HepG2 (cell line): Measurements from ENCODE around the gene AUP1. TPM values are rescaled to one million over a fixed set of nuclear protein-coding genes. Genes with fewer than 3 reads are reported as not detected.
A peak's percentile ranks its signal among the peaks of the same experiment; 100 is the strongest.

Experiments
- ARHGAP35 ChIP-seq: sonication (generic); formaldehyde crosslinking; IDR thresholded peaks from 2 replicates; pipeline ENCODE4 v1.9.0; 2022; ENCODE audit warnings: mild to moderate bottlenecking, inconsistent platforms, moderate library complexity, missing genetic modification reagents, borderline replicate concordance
- NR3C1 ChIP-seq: sonication (generic); formaldehyde crosslinking; IDR thresholded peaks from 2 replicates; pipeline ENCODE4 v1.4.0; 2020; ENCODE audit warnings: missing genetic modification reagents
- NRL ChIP-seq: sonication (generic); formaldehyde crosslinking; IDR thresholded peaks from 2 replicates; pipeline ENCODE4 v1.5.0; 2020; ENCODE audit warnings: missing genetic modification reagents, mild to moderate bottlenecking, moderate library complexity, borderline replicate concordance
- SALL1 ChIP-seq: sonication (generic); formaldehyde crosslinking; IDR thresholded peaks from 2 replicates; pipeline ENCODE4 v1.8.0; 2022; ENCODE audit warnings: mild to moderate bottlenecking, missing genetic modification reagents
- SP1 ChIP-seq, 2 experiments: fragments of 450-650 bp in 1 of 2; sonication (generic) in 1 of 2; formaldehyde crosslinking in 1 of 2; IDR thresholded peaks; 2 replicates each; pipeline versions ENCODE4 v1.4.0 to v1.6.1; 2016 to 2020; ENCODE audit warnings: missing genetic modification reagents in 1 of 2
- ZBTB3 ChIP-seq: sonication (generic); formaldehyde crosslinking; IDR thresholded peaks from 2 replicates; pipeline ENCODE4 v1.4.0; 2020; ENCODE audit warnings: low read depth, mild to moderate bottlenecking, moderate library complexity, missing genetic modification reagents, borderline replicate concordance
- ZNF30 ChIP-seq: sonication (generic); formaldehyde crosslinking; IDR thresholded peaks from 2 replicates; pipeline ENCODE4 v1.5.0; 2020; ENCODE audit warnings: mild to moderate bottlenecking, missing genetic modification reagents
- polyA plus RNA-seq, 8 experiments: library from polyadenylated mRNA; depleted of rRNA in 3 of 8; stranded (reverse) in 7 of 8; unstranded in 1 of 8; fragments of >200 nt; fragmentation: Illumina TruSeq in 4 of 8; extraction: Trizol in 4 of 8; gene quantifications; 2 replicates each; pipeline versions ENCODE4 v1.2.1 to v1.2.3, GENCODE V29; 2011 to 2016; ENCODE audit warnings: low read depth in 4 of 8, missing spikeins in 1 of 8, mixed read lengths in 1 of 8; ENCODE audit not compliant: insufficient read depth in 1 of 8
- total RNA-seq, 5 experiments: library from RNA; depleted of rRNA; stranded (reverse); fragments of >200 nt; fragmentation: Illumina TruSeq; extraction: Trizol; gene quantifications; 2 replicates each; pipeline ENCODE4 v1.2.3, GENCODE V29; 2016; ENCODE audit warnings: low read depth in 1 of 5
- TF ChIP-seq, protein P1 (sequence below): sonication (generic); formaldehyde crosslinking; IDR thresholded peaks from 2 replicates; pipeline ENCODE4 v1.4.0; 2020; ENCODE audit warnings: missing genetic modification reagents
- TF ChIP-seq, protein P2 (sequence below): sonication (generic); formaldehyde crosslinking; IDR thresholded peaks from 2 replicates; pipeline ENCODE4 v1.5.0; 2020; ENCODE audit warnings: missing genetic modification reagents
- TF ChIP-seq, protein P3 (sequence below): sonication (generic); formaldehyde crosslinking; IDR thresholded peaks from 2 replicates; pipeline ENCODE4 v1.5.0; 2020; ENCODE audit warnings: mild to moderate bottlenecking, missing genetic modification reagents, borderline replicate concordance
- TF ChIP-seq, protein P4 (sequence below): sonication (generic); formaldehyde crosslinking; IDR thresholded peaks from 2 replicates; pipeline ENCODE4 v1.4.0; 2020; ENCODE audit warnings: missing genetic modification reagents, mild to moderate bottlenecking, borderline replicate concordance
- TF ChIP-seq, protein P5 (sequence below): sonication (generic); formaldehyde crosslinking; IDR thresholded peaks from 2 replicates; pipeline ENCODE4 v1.5.0; 2020; ENCODE audit warnings: missing genetic modification reagents
- TF ChIP-seq, protein P6 (sequence below): sonication (generic); formaldehyde crosslinking; IDR thresholded peaks from 2 replicates; pipeline ENCODE4 v1.8.1; 2023; ENCODE audit warnings: mild to moderate bottlenecking, missing genetic modification reagents

The AUP1 gene
- total and polyA plus RNA-seq, 2 of the 13 experiments (the other 11 are each of a cell fraction or from before 2014, with no cell fraction given): 174 to 267 TPM

DNA sequence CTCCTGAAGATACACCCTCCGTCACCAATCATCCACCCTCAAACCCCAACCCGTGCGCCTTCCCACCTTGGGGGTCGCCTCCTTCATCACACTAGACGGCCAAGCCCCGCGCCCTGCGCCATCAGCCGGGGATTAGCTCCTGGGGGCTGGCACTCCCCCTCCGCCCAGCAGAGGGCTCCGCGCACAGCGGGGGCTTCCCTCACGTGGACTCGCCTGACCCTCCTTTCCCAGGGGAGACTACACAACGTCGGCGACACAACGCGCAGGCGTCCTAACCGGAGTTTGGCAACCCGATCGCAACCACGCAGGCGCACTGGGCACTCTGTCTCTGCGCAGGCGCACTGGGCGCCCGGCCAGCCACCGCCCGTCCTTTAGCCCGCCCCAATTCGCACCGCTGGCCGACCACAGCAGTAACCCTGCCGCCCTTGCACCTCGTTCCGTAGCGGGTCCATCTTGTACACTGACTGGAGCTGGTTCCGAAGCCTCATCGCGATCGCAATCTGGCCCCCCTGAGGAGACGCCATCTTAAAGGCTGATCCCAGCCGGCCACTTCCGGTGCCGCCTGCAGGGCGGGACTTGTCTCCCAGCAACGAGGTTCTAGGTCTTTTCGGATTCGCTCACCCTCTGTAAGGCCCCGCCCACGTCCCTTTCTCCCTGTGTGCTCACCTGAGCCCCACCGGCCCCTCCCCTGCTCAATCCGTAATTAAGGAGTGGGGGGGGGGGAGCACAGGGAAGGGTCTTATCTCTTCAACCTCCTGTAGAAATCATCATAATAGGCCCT lies 22.2 kb downstream of the AUP1 start, which contains the start of gene PCGF1 (continued):
- TF ChIP-seq, protein P1, sequence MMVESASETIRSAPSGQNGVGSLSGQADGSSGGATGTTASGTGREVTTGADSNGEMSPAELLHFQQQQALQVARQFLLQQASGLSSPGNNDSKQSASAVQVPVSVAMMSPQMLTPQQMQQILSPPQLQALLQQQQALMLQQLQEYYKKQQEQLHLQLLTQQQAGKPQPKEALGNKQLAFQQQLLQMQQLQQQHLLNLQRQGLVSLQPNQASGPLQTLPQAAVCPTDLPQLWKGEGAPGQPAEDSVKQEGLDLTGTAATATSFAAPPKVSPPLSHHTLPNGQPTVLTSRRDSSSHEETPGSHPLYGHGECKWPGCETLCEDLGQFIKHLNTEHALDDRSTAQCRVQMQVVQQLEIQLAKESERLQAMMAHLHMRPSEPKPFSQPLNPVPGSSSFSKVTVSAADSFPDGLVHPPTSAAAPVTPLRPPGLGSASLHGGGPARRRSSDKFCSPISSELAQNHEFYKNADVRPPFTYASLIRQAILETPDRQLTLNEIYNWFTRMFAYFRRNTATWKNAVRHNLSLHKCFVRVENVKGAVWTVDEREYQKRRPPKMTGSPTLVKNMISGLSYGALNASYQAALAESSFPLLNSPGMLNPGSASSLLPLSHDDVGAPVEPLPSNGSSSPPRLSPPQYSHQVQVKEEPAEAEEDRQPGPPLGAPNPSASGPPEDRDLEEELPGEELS (CRISPR knock-in tag): peak; percentile 78
- TF ChIP-seq ZBTB3 (CRISPR knock-in tag) (peak; percentile 91; the same call in 1 of the 2 replicates), ZNF30 (CRISPR knock-in tag) (no peak), ARHGAP35 (peak; percentile 94), SALL1 (CRISPR knock-in tag) (peak; percentile 93), SP1 (IDR thresholded peaks at IDR 0.05) (no peak), SP1 (CRISPR knock-in tag; IDR thresholded peaks at IDR 0.05) (0 out of 2 replicates have a peak, but pooled peaks have one; percentile 33), NR3C1 (CRISPR knock-in tag) (no peak), NRL (peak; percentile 74; the same call in 1 of the 2 replicates)
- TF ChIP-seq, protein P2, sequence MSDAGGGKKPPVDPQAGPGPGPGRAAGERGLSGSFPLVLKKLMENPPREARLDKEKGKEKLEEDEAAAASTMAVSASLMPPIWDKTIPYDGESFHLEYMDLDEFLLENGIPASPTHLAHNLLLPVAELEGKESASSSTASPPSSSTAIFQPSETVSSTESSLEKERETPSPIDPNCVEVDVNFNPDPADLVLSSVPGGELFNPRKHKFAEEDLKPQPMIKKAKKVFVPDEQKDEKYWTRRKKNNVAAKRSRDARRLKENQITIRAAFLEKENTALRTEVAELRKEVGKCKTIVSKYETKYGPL (CRISPR knock-in tag): no peak
- TF ChIP-seq, protein P3, sequence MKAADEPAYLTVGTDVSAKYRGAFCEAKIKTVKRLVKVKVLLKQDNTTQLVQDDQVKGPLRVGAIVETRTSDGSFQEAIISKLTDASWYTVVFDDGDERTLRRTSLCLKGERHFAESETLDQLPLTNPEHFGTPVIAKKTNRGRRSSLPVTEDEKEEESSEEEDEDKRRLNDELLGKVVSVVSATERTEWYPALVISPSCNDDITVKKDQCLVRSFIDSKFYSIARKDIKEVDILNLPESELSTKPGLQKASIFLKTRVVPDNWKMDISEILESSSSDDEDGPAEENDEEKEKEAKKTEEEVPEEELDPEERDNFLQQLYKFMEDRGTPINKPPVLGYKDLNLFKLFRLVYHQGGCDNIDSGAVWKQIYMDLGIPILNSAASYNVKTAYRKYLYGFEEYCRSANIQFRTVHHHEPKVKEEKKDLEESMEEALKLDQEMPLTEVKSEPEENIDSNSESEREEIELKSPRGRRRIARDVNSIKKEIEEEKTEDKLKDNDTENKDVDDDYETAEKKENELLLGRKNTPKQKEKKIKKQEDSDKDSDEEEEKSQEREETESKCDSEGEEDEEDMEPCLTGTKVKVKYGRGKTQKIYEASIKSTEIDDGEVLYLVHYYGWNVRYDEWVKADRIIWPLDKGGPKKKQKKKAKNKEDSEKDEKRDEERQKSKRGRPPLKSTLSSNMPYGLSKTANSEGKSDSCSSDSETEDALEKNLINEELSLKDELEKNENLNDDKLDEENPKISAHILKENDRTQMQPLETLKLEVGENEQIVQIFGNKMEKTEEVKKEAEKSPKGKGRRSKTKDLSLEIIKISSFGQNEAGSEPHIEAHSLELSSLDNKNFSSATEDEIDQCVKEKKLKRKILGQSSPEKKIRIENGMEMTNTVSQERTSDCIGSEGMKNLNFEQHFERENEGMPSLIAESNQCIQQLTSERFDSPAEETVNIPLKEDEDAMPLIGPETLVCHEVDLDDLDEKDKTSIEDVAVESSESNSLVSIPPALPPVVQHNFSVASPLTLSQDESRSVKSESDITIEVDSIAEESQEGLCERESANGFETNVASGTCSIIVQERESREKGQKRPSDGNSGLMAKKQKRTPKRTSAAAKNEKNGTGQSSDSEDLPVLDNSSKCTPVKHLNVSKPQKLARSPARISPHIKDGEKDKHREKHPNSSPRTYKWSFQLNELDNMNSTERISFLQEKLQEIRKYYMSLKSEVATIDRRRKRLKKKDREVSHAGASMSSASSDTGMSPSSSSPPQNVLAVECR: peak; percentile 91
- TF ChIP-seq, protein P4, sequence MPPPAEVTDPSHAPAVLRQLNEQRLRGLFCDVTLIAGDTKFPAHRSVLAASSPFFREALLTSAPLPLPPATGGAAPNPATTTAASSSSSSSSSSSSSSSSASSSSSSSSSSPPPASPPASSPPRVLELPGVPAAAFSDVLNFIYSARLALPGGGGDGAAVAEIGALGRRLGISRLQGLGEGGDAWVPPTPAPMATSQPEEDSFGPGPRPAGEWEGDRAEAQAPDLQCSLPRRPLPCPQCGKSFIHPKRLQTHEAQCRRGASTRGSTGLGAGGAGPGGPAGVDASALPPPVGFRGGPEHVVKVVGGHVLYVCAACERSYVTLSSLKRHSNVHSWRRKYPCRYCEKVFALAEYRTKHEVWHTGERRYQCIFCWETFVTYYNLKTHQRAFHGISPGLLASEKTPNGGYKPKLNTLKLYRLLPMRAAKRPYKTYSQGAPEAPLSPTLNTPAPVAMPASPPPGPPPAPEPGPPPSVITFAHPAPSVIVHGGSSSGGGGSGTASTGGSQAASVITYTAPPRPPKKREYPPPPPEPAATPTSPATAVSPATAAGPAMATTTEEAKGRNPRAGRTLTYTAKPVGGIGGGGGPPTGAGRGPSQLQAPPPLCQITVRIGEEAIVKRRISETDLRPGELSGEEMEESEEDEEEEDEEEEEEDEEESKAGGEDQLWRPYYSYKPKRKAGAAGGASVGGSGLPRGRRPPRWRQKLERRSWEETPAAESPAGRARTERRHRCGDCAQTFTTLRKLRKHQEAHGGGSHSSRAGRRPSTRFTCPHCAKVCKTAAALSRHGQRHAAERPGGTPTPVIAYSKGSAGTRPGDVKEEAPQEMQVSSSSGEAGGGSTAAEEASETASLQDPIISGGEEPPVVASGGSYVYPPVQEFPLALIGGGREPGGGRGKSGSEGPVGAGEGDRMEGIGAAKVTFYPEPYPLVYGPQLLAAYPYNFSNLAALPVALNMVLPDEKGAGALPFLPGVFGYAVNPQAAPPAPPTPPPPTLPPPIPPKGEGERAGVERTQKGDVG: peak; percentile 63; the same call in 1 of the 2 replicates
- TF ChIP-seq, protein P5, sequence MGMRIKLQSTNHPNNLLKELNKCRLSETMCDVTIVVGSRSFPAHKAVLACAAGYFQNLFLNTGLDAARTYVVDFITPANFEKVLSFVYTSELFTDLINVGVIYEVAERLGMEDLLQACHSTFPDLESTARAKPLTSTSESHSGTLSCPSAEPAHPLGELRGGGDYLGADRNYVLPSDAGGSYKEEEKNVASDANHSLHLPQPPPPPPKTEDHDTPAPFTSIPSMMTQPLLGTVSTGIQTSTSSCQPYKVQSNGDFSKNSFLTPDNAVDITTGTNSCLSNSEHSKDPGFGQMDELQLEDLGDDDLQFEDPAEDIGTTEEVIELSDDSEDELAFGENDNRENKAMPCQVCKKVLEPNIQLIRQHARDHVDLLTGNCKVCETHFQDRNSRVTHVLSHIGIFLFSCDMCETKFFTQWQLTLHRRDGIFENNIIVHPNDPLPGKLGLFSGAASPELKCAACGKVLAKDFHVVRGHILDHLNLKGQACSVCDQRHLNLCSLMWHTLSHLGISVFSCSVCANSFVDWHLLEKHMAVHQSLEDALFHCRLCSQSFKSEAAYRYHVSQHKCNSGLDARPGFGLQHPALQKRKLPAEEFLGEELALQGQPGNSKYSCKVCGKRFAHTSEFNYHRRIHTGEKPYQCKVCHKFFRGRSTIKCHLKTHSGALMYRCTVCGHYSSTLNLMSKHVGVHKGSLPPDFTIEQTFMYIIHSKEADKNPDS: peak; percentile 80; the same call in 1 of the 2 replicates
- TF ChIP-seq, protein P6, sequence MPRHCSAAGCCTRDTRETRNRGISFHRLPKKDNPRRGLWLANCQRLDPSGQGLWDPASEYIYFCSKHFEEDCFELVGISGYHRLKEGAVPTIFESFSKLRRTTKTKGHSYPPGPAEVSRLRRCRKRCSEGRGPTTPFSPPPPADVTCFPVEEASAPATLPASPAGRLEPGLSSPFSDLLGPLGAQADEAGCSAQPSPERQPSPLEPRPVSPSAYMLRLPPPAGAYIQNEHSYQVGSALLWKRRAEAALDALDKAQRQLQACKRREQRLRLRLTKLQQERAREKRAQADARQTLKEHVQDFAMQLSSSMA (CRISPR knock-in tag): 0 out of 2 replicates have a peak, but pooled peaks have one; percentile 71
